ENCODE measurements around the gene TPCN2. TPM values are rescaled to one million over a fixed set of nuclear protein-coding genes. Genes with fewer than 3 reads are reported as not detected.

Gene TPCN2
- total and polyA plus RNA-seq, 2 of the 8 experiments (the other 6 are each of a cell fraction or from before 2014, with no cell fraction given) = 9.7 to 18.6 TPM

- no peak overlapping the region for H3K18ac ChIP-seq (ENCODE audit: extremely low read depth, low read length)
- no peak overlapping the region for H2BK12ac ChIP-seq (ENCODE audit: low read depth, low read length)
- H3K4me2 ChIP-seq (ENCODE audit: insufficient read depth in 1 of 2, low read depth in 2 of 2, low read length in 2 of 2) = no peak overlapping the region
- H4K20me1 ChIP-seq (replicated peaks in 1 of 2; ENCODE audit: control insufficient read depth in 1 of 2, insufficient read depth in 2 of 2, low read length in 2 of 2) = no peaks in the 10 kb centered on the region
- H3K9me3 ChIP-seq (ENCODE audit: insufficient read depth in 2 of 2, low read depth in 1 of 2, low read length in 1 of 2) = peaks cover 5 to 6% of the 10 kb centered on the region in 2 experiments
- H4K5ac ChIP-seq (ENCODE audit: insufficient read length, low read depth, low read length) = no peak overlapping the region
- TF ChIP-seq CTCF (IDR thresholded peaks at IDR 0.05; ENCODE audit: control extremely low read depth in 1 of 3, insufficient read depth in 1 of 3, low read depth in 1 of 3, low read length in 3 of 3) (no peak), CEBPB (IDR thresholded peaks at IDR 0.05; ENCODE audit: low read depth, low read length) (peak; percentile 30; the same call in 1 of the 2 replicates)
- ChIA-PET POLR2A (ENCODE audit: partially characterized antibody) (no interaction called here), CTCF (ENCODE audit: partially characterized antibody) (interaction anchor here (1.5 kb wide), 1 partner anchor 38 kb away, joined by 6 read pairs; no protein-coding TSS in a partner anchor)
- no peaks in the 10 kb centered on the region for H3K79me1 ChIP-seq (ENCODE audit: low read depth, low read length)
- H3K79me2 ChIP-seq (ENCODE audit: control insufficient read depth in 1 of 2, insufficient read depth in 2 of 2, low read length in 2 of 2) = no peaks in the 10 kb centered on the region
- no peak overlapping the region for H3K56ac ChIP-seq (replicated peaks; ENCODE audit: insufficient read length, low read depth, low read length)
- H3K4me1 ChIP-seq (replicated peaks in 1 of 4; ENCODE audit: control insufficient read depth in 3 of 4, insufficient read depth in 4 of 4, low read length in 3 of 4) = no peaks in the 10 kb centered on the region
- H3K4ac ChIP-seq (replicated peaks; ENCODE audit: insufficient read length, low read depth, low read length) = no peak overlapping the region
- H3K27ac ChIP-seq (ENCODE audit: low read depth, low read length) = no peak overlapping the region
- H3K23me2 ChIP-seq (ENCODE audit: low read depth, low read length) = no peaks in the 10 kb centered on the region
- no peaks in the 10 kb centered on the region for H3K27me3 ChIP-seq (replicated peaks in 1 of 4; ENCODE audit: control insufficient read depth in 3 of 4, extremely low read depth in 1 of 4, insufficient read depth in 3 of 4, low read length in 3 of 4)
- H2BK20ac ChIP-seq (ENCODE audit: low read length) = no peak overlapping the region
- no peak overlapping the region for H4K8ac ChIP-seq (ENCODE audit: extremely low read depth, insufficient read depth, low read length)
- no peak overlapping the region for H2AK5ac ChIP-seq (ENCODE audit: low read depth, low read length)
- WGBS, 2 experiments (ENCODE audit: extremely low coverage in 1 of 2, insufficient coverage in 1 of 2, insufficient read length in 1 of 2, insufficient replicate concordance in 2 of 2, low coverage in 1 of 2, low lambda C conversion rate in 2 of 2, missing lambda C conversion rate in 1 of 2) = 55% methylated on average over 3 of the region's 3 CpGs; no CpG with 5 or more reads in 1 of the 2 experiments
- H2BK5ac ChIP-seq (ENCODE audit: low read depth, low read length) = no peak overlapping the region
- H3K36me3 ChIP-seq (ENCODE audit: control insufficient read depth in 2 of 4, insufficient read depth in 4 of 4, low read length in 3 of 4) = no peaks in the 10 kb centered on the region
- H3K14ac ChIP-seq (ENCODE audit: insufficient read length) = no peak overlapping the region
- no peak for FAIRE-seq
- H4K91ac ChIP-seq (replicated peaks; ENCODE audit: insufficient read length, low read length) = no peak overlapping the region
- peak in 1 of 2 experiments; percentile 36 for DNase-seq (ENCODE audit: low read depth in 1 of 2, low spot score in 2 of 2)
- H3K9ac ChIP-seq (replicated peaks in 1 of 4; ENCODE audit: extremely low read depth in 1 of 4, low read depth in 3 of 4, low read length in 3 of 4) = no peak overlapping the region
- H2BK15ac ChIP-seq (ENCODE audit: low read length) = no peak overlapping the region
- no peak overlapping the region for H2BK120ac ChIP-seq (replicated peaks; ENCODE audit: low read depth, low read length)
- no peak overlapping the region for H2AFZ ChIP-seq (ENCODE audit: low read length)
- H3K23ac ChIP-seq (ENCODE audit: insufficient read length) = no peak overlapping the region
- H3K4me3 ChIP-seq (ENCODE audit: extremely low read depth in 1 of 4, insufficient read depth in 2 of 4, low read depth in 3 of 4, low read length in 4 of 4) = no peak overlapping the region
Observed at GRCh38 chr11:69138265-69138664, 89.5 kb downstream of the TPCN2 start.
